Heart left ventricle (tissue), 13 donors: ENCODE data around the gene ASTN2.

Experiments
- CTCF ChIP-seq, 12 donors: fragments of 200-600 bp; sonication (generic) in 4 of 12; IDR thresholded peaks; one replicate each; pipeline versions ENCODE4 v1.5.0 to v1.8.0; 2018 to 2022; ENCODE audit warnings: antibody characterized with exemption in 12 of 12, mild to moderate bottlenecking in 5 of 12
- POLR2A ChIP-seq, 2 donors: fragments of 450-650 bp; IDR thresholded peaks; one replicate each; pipeline ENCODE4 v1.6.1; 2017; ENCODE audit warnings: antibody characterized with exemption in 2 of 2, mild to moderate bottlenecking in 2 of 2, moderate library complexity in 2 of 2
- donor health status: ischemic (EF 13 %, LVEDD 7.1; RV severe dilation, severe dysfunction).
- donor health status: DM: no; HTN: yes; CAD: no.
- donor health status: DM: no; HTN: no; CAD: no.
- donor health status: ischemic (EF 25% LVEDD 6.9; RV normal size, moderate dysfunction).
- donor health status: ischemic (EF 25% LVEDD 5.7; RV mildly dilated, moderate dysfunction).
- donor health status: ischemic (EF 35%, LVEDD 5.7; RV mildly dilated, moderate dysfunction).
- donor health status: nonischemic (EF 11% LVEDD 7.7; RV severe dilation, severe dysfunction).
- donor health status: DM: yes; HTN: yes; CAD: no.
- donor health status: PGD.
- donor health status: ischemic (EF 29% LVEDD 5.4; RV normal size, mild dysfunction).
- donor health status: nonischemic (EF 23%, LVEDD 6.1; RV moderate dilation, normal function).

- TF ChIP-seq CTCF (IDR thresholded peaks at IDR 0.05) (no peak), POLR2A (IDR thresholded peaks at IDR 0.05) (no peak)
Measured at GRCh38 chr9:117136461-117136860, 278.4 kb downstream of the ASTN2 start.
